Sigmoid colon (tissue), 7 donors: ENCODE results near the gene ESYT1. TPM values are rescaled to one million over a fixed set of nuclear protein-coding genes. Genes with fewer than 3 reads are reported as not detected.

Experiments
- DNase-seq: peaks from one replicate; pipeline ENCODE4 v3.0.0-alpha.2; 2019
- H3K27ac ChIP-seq, 4 donors: fragments of 200-600 bp; sonication (generic); one replicate each; pipeline ENCODE4 v1.5.1; 2016 to 2019; ENCODE audit warnings: mild to moderate bottlenecking in 1 of 4
- H3K27me3 ChIP-seq, 3 donors: fragments of 200-600 bp; sonication (generic); one replicate each; pipeline ENCODE4 v1.5.1; 2019; ENCODE audit warnings: mild to moderate bottlenecking in 1 of 3
- H3K36me3 ChIP-seq, 4 donors: fragments of 200-600 bp; sonication (generic); one replicate each; pipeline ENCODE4 v1.5.1; 2016 to 2019
- H3K4me1 ChIP-seq, 4 donors: fragments of 200-600 bp; sonication (generic); one replicate each; pipeline ENCODE4 v1.5.1; 2017 to 2019
- H3K4me3 ChIP-seq, 4 donors: fragments of 200-600 bp; sonication (generic); one replicate each; pipeline ENCODE4 v1.5.1; 2017 to 2019; ENCODE audit warnings: mild to moderate bottlenecking in 2 of 4, moderate library complexity in 1 of 4
- H3K9me3 ChIP-seq, 4 donors: fragments of 200-600 bp in 3 of 4; sonication (generic) in 3 of 4; one replicate each; pipeline versions ENCODE4 v1.5.1 to v1.6.1; 2013 to 2019
- CTCF ChIP-seq, 4 experiments: fragments of 450-650 bp in 3 of 4; fragments of 200-600 bp in 1 of 4; IDR thresholded peaks; one replicate each; pipeline ENCODE4 v1.5.1; 2016 to 2019; ENCODE audit warnings: antibody characterized with exemption in 4 of 4, mild to moderate bottlenecking in 3 of 4, moderate library complexity in 2 of 4
- EP300 ChIP-seq, 4 donors: sonication (generic); formaldehyde crosslinking; IDR thresholded peaks; one replicate each; pipeline ENCODE4 v1.6.1; 2017; ENCODE audit warnings: antibody characterized with exemption in 4 of 4
- POLR2A ChIP-seq, 2 donors: fragments of 450-650 bp; IDR thresholded peaks; one replicate each; pipeline ENCODE4 v1.6.1; 2016; ENCODE audit warnings: antibody characterized with exemption in 2 of 2, mild to moderate bottlenecking in 2 of 2, moderate library complexity in 2 of 2
- POLR2AphosphoS5 ChIP-seq, 4 donors: sonication (generic); formaldehyde crosslinking; IDR thresholded peaks; one replicate each; pipeline ENCODE4 v1.6.1; 2017; ENCODE audit warnings: antibody characterized with exemption in 4 of 4
- WGBS, 2 donors: extraction: QIAGEN DNeasy Blood & Tissue Kit; methylation state at CpG; one replicate each; pipeline ENCODE4 v1.1.7; 2013; 5-methylcytosine and 5-hydroxymethylcytosine counted together
- intact Hi-C: fragments of 100-400 bp; cut with DNase I; formaldehyde crosslinking; loops from one replicate; pipeline ENCODE4 v1.15.1; 2023
- polyA plus RNA-seq, 3 donors: library from polyadenylated mRNA; stranded (reverse); fragments of 200-250 nt; gene quantifications; one replicate each; pipeline ENCODE4 v1.2.3, GENCODE V29; 2013
- total RNA-seq, 4 donors: library from RNA; depleted of rRNA; stranded (reverse); fragments of >200 nt; gene quantifications; one replicate each; pipeline ENCODE4 v1.1.0, GENCODE V29; 2016
- donor health status: healthy with polysubstance abuse.
- donor health status: Bipolar disorder and iron deficiency.
- donor health status: healthy.

ESYT1 gene
- total and polyA plus RNA-seq, 7 donors, result 9.0 to 102 (median 73.9) TPM

- DNase-seq, result no peak
- Histone ChIP-seq H3K36me3 (peaks cover 18 to 22% (median 21%) of the 10 kb centered on the region in 4 donors), H3K4me1 (peaks cover 0 to 50% (median 34%) of the 10 kb centered on the region in 4 donors), H3K4me3 (peak overlapping the region; percentile 23 to 76 (median 42)), H3K9me3 (no peaks in the 10 kb centered on the region), H3K27ac (peak overlapping the region; percentile 90 to 96 (median 93)), H3K27me3 (no peaks in the 10 kb centered on the region)
- 1 to 2% methylated on average over 8 of the region's 8 CpGs for WGBS, 2 donors
- TF ChIP-seq EP300 (IDR thresholded peaks at IDR 0.05), result no peak
- TF ChIP-seq POLR2AphosphoS5 (IDR thresholded peaks at IDR 0.05), result peak in 1 of 4 donors; percentile 48
- intact Hi-C loops, result loop anchor here (10.0 kb wide), 1 partner anchor 337 kb away; the partner anchor contains the start of gene SPRYD4
Measured at GRCh38 chr12:56127485-56127887, 581 bp upstream of the ESYT1 start.

GRCh38 chr12:56128670-56129205, 671 bp downstream of the ESYT1 start:
- WGBS, 2 donors, result 0% methylated on average over 20 of the region's 20 CpGs
- intact Hi-C loops, result loop anchor here (1.0 to 10.0 kb wide), 3 partner anchors 22 to 336 kb away; partner anchors contain the start of genes SMARCC2 and SPRYD4
- H3K4me1 ChIP-seq, result peaks cover 0 to 46% (median 32%) of the 10 kb centered on the region in 4 donors

GRCh38 chr12:56129206-56129941, 1.3 kb downstream of the ESYT1 start:
- peak; percentile 88 for DNase-seq
- intact Hi-C loops, result loop anchor here (2.0 to 10.0 kb wide), 2 partner anchors 21 to 335 kb away; partner anchors contain the start of gene SPRYD4
- no peaks in the 10 kb centered on the region for H3K9me3 ChIP-seq
- H3K4me3 ChIP-seq, result peak overlapping the region; percentile 76 to 83 (median 80)
- H3K36me3 ChIP-seq, result peaks cover 34 to 40% (median 39%) of the 10 kb centered on the region in 4 donors
- H3K4me1 ChIP-seq, result peaks cover 0 to 46% (median 32%) of the 10 kb centered on the region in 4 donors
- 1% methylated on average over 29 of the region's 29 CpGs for WGBS, 2 donors
- H3K27me3 ChIP-seq, result no peaks in the 10 kb centered on the region
- H3K27ac ChIP-seq, result peak overlapping the region; percentile 95 to 98 (median 96)
- no peak for TF ChIP-seq EP300 (IDR thresholded peaks at IDR 0.05)
- TF ChIP-seq POLR2AphosphoS5 (IDR thresholded peaks at IDR 0.05), result peak; percentile 44 to 86 (median 64)
- peak; percentile 48 to 54 for TF ChIP-seq POLR2A (IDR thresholded peaks at IDR 0.05)

More at GRCh38 chr12:56128670-56129205, 671 bp downstream of the ESYT1 start:
- Histone ChIP-seq H3K9me3 (no peaks in the 10 kb centered on the region), H3K27ac (peak overlapping the region; percentile 95 to 98 (median 96)), H3K4me3 (peak overlapping the region; percentile 76 to 83 (median 80)), H3K36me3 (peaks cover 31 to 33% (median 33%) of the 10 kb centered on the region in 4 donors), H3K27me3 (no peaks in the 10 kb centered on the region)
- no peak for TF ChIP-seq EP300 (IDR thresholded peaks at IDR 0.05)
- TF ChIP-seq POLR2AphosphoS5 (IDR thresholded peaks at IDR 0.05), result no peak
- no peak for TF ChIP-seq POLR2A (IDR thresholded peaks at IDR 0.05)
- no peak for TF ChIP-seq CTCF (IDR thresholded peaks at IDR 0.05)
- peak; percentile 76 for DNase-seq

GRCh38 chr12:56129942-56130495, 2.0 kb downstream of the ESYT1 start:
- Histone ChIP-seq H3K27ac (peak overlapping the region; percentile 95 to 98 (median 96)), H3K27me3 (no peaks in the 10 kb centered on the region), H3K4me1 (peaks cover 0 to 46% (median 32%) of the 10 kb centered on the region in 4 donors), H3K4me3 (peak overlapping the region in 3 of 4 donors; percentile 76 to 82 (median 79)), H3K36me3 (peaks cover 39 to 46% (median 45%) of the 10 kb centered on the region in 4 donors), H3K9me3 (no peaks in the 10 kb centered on the region)
- WGBS, 2 donors, result 60 to 65% methylated on average over 22 of the region's 22 CpGs
- intact Hi-C loops, result loop anchor here (2.0 to 10.0 kb wide), 2 partner anchors 21 to 335 kb away; partner anchors contain the start of gene SPRYD4
- no peak for TF ChIP-seq CTCF (IDR thresholded peaks at IDR 0.05)
- TF ChIP-seq POLR2AphosphoS5 (IDR thresholded peaks at IDR 0.05), result no peak
- no peak for TF ChIP-seq POLR2A (IDR thresholded peaks at IDR 0.05)
- TF ChIP-seq EP300 (IDR thresholded peaks at IDR 0.05), result no peak
- DNase-seq, result no peak

DNA sequence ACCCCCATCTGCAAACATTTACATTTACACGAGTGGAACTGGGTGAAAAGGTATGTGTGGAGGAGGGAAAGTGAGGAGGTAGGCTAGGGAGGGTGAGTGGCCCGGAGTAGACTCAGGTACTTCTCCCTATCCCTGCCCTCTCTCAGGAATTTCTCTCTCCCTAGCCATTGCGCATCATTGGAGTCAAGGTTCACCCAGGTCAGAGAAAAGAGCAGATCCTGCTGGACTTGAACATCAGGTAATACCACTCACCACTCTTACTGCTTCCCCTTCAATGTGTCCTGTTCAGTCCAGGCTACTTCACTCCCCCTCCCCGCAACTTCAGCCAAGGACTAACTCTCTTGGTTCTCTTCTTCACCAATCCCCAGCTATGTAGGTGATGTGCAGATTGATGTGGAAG, 2.8 kb downstream of the ESYT1 start:
- 78 to 88% methylated on average over 4 of the region's 4 CpGs for WGBS, 2 donors
- Histone ChIP-seq H3K9me3 (no peaks in the 10 kb centered on the region), H3K27me3 (no peaks in the 10 kb centered on the region), H3K4me1 (peaks cover 0 to 38% (median 28%) of the 10 kb centered on the region in 4 donors), H3K4me3 (no peak overlapping the region), H3K27ac (peak overlapping the region in 3 of 4 donors; percentile 95 to 98 (median 97)), H3K36me3 (peaks cover 39 to 55% (median 49%) of the 10 kb centered on the region in 4 donors)
- no peak for TF ChIP-seq POLR2A (IDR thresholded peaks at IDR 0.05)
- TF ChIP-seq EP300 (IDR thresholded peaks at IDR 0.05), result no peak
- TF ChIP-seq POLR2AphosphoS5 (IDR thresholded peaks at IDR 0.05), result no peak
- no peak for TF ChIP-seq CTCF (IDR thresholded peaks at IDR 0.05)
- intact Hi-C loops, result no loop called here
- DNase-seq, result no peak
